Stimulated activated CD4-positive, alpha-beta T cell treated with anti-CD3 and anti-CD28 coated beads, TNF-alpha, amount 100 ng/mL, for 48 hours (primary cell): ENCODE data around the gene UTS2R.

Experiments
- DNase-seq, 3 donors: peaks; one replicate each; pipeline ENCODE4 v3.0.0-alpha.2; 2020; ENCODE audit warnings: low read depth in 3 of 3

UTS2R gene

GRCh38 chr17:82389379-82389778, 17.8 kb downstream of the UTS2R start:
- DNase-seq, result no peak

DNA sequence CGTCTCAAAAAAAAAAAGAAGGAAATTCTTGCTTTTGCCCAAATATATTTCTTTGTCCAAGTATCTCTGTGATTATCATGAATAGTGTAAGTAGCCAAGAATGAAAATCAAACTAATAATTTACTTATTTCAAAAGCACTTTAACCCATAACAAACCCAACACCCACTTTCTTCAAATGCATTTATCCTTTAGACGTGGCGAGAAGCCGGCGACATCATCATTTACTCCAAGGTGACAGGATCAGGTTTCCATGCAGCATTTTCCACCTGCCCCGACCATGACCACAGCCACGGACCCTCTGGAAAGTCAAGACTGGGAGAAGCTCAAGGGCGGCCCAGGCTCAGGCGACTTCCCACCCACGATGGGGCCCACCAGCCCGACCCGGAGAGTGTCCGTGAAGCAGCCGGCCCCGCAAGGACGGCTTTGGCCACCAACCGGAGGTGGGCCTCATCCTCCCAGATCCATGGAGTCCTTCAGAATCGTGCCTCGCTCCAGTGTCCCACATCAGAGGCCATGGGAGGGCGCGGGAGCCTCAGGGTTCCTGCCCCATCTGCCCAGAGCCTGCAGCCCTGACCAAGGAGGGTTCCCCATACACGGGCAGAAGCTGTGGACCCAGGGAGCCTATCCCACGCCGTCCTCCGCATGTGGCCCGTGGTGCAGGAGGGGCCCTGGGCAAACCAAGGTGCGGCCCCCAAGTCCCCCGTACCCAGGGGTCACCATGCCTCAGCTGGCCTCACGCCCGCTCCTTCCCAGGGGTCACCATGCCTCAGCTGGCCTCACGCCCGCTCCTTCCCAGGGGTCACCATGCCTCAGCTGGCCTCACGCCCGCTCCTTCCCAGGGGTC, 18.7 kb downstream of the UTS2R start:
- no peak for DNase-seq

- DNase-seq, result no peak
Observed at GRCh38 chr17:82390860-82391435, 19.4 kb downstream of the UTS2R start.

DNA sequence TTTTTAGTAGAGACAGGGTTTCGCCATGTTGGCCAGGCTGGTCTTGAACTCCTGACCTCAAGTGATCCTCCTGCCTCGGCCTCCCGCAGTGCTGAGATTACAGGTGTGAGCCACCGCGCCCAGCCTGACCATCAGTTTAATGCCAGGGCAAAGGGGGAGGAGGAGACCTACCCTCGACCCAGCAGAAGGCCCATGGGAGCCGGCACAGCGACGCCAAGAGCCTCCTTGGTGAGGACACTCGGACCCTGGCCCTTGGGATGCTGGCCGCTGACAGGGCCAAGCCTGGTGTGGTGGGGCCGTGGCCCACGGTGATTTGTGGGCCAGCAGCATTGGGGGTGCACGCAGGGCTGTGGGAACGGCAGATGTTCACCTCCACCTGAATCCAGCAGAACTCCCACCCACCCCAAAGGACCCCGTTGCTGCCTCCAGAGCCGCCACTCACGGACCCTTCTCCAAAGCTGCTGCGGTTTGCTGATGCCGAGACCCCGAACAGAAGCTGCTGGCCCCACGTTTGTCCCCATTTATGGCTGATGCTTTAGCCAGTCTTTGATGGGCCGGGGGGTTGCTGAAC, 20.0 kb downstream of the UTS2R start:
- DNase-seq, result no peak

DNA sequence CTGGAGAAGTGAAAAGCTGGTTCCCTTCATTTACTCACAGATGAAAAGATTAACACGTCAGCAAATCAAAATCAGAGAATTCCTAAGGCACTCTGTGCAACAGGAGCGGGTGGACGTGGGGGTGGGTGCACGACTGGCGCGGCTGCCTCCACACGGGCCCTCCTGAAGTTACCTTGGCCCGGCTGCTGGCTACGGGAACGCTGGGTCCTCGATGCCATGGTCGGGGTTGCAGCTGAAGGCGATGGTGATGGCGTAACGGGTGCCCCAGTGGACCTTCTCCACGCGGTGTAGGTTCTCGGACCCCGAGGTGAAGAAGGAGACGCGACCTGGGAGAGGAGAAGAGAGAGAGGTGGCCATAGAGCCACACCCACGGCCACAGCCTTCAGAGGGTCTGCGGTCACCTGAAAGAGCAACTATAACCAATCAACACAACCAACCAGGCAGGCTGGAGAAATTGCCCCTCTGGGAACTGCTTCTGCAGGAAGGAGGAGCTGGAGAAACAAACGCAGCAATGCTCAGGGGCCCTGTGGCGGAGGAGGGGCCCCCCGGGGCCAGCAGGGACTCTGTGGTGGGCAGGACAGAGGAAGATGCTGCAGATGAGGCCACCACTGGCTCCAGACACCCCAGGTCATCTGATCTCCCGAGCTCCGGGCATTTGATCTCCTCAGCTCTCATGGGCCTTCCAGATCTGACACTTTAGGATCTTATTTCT, 20.8 kb downstream of the UTS2R start:
- DNase-seq, result no peak

GRCh38 chr17:82392941-82393340, 21.4 kb downstream of the UTS2R start:
- DNase-seq, result no peak

DNA sequence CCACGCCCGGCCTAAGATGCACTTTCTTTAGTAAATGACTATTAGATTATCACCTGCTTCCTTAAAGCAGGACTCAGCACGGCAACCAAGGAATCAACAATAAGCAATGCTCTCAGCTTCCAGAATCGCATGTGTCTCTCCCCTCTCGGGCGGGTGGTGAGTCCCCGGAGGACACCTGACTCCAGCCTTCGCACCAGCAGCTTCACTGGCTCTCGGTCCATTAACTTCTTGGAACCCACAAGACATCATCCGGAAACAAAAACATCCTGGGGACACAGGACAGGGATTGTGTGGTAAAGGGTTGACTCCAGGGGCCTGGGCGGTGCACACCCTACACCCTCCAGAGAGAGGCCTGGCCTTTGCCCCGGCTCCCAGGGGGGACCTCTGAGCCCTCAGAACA, 22.7 kb downstream of the UTS2R start:
- DNase-seq, result no peak

DNA sequence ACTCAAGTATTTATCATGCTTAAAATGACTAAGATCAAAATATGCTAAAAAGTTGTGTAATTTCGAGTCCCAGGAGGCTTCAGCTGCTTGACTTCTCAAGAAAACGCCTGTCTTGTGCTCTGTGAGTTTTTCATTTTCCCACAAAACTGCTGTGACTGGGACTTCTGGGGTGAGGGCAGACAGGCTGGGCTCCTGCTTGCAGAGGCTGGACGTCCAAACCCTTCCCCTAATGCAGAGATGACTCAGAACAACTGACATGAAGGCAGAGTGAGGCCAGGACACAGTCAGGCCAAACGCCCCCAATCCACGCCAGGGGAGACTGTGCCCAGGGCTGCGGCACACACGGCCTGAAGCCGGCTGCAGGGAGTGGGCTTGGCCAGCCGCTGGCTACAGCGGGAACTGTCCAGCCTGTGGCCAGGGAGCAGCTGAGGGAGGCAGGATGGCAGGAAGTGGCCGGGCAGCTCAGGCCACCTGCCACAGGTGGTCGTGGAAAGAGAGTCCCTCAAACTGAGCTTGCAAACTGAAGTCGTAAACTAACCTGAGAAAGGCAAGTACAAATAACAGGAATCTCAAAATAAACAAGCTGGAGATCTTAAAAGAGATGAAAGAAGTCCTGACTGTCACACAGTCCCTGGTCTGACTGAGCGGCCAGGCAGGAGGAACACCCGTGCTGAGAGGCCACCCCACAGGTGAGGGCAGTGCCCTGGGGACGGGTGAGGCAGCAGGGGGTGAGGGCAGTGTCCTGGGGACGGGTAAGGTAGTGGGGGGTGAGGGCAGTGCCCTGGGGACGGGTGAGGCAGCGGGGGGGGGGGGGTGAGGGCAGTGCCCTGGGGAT, 25.3 kb downstream of the UTS2R start:
- no peak for DNase-seq

DNA sequence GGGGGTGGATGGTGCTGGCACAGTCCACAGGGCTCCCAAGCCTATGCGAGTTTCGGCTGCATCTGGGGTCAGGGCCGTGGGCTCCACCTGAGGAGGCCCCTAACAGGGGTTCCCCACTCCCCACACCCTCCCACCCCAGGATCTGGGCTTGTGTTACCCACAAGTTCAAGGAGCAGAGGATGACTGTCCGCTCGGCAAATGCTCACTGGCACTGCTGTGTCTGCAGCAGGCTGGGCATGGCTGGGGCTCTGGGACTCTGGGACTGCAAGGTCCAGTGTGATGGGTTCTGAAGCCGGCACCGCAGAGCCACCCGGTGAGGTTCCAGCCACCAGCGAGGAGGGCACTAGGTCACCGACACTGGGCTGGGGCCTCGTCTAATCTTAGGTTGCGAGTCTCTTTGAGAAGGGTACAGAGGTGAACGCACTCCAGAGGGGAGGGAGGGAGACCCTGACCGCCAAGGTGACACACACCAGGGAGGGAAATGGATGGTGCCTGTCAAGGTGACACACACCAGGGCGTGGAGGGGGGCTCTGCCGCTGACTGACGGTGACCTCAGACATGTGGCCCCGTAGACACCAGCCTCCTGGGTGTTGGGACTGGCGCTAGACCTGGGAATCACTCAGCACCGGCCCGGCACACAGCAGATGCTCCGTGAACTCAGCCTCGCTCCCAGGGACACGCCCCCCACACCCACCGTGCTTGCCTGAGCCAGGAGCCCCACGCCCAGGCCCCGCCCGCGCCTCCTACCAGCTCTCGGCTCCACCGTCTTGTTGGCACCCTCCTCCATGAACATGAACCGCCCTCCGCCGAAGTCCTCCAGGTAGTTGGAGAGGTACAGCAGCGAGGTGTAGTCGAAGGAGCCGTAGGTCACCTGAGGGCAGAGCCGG, 26.1 kb downstream of the UTS2R start:
- no peak for DNase-seq

DNA sequence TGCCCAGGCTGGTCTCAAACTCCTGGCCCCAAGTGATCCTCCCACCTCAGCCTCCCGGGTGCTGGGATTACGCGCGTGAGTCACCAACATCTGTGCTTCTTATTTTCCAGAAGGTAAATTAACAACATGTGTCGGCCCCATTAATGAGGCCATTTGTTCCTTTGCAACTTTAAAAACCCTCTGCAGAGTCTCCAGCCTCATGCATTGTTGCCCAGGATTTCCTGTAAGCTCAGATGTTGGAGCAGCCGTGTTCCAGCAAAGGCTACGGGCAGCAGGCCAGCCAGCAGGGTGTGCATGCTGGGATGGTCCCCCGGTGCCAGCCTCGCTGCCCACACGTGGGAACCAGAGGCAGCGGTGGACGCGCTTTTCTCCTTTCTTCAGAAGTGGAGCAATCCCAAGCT, 27.5 kb downstream of the UTS2R start:
- DNase-seq, result no peak

GRCh38 chr17:82399601-82400101, 28.1 kb downstream of the UTS2R start:
- no peak for DNase-seq

DNA sequence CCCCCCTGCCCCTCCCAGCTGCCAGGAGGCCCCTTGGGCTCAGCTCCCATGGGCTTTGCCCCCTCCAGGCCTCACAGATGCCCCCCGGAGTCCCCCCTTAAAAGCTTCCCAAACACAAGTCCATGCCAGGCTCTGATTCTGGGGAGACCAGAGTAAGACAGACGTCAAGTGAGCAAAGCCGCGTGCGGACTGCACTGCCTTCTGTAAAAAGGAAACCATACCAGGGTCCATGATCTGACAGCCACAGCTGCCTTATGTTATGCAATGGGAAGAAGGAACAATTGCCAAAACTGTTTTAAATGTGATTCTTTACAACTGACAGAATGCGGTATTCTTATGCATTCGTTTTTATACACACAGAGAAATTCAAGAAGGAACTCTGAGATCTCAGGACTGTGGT, 28.6 kb downstream of the UTS2R start:
- no peak for DNase-seq

GRCh38 chr17:82400830-82401229, 29.3 kb downstream of the UTS2R start:
- peak; percentile 15 to 32 (median 29) for DNase-seq

- DNase-seq, result no peak
Observed at GRCh38 chr17:82402865-82403264, 31.3 kb downstream of the UTS2R start.

DNA sequence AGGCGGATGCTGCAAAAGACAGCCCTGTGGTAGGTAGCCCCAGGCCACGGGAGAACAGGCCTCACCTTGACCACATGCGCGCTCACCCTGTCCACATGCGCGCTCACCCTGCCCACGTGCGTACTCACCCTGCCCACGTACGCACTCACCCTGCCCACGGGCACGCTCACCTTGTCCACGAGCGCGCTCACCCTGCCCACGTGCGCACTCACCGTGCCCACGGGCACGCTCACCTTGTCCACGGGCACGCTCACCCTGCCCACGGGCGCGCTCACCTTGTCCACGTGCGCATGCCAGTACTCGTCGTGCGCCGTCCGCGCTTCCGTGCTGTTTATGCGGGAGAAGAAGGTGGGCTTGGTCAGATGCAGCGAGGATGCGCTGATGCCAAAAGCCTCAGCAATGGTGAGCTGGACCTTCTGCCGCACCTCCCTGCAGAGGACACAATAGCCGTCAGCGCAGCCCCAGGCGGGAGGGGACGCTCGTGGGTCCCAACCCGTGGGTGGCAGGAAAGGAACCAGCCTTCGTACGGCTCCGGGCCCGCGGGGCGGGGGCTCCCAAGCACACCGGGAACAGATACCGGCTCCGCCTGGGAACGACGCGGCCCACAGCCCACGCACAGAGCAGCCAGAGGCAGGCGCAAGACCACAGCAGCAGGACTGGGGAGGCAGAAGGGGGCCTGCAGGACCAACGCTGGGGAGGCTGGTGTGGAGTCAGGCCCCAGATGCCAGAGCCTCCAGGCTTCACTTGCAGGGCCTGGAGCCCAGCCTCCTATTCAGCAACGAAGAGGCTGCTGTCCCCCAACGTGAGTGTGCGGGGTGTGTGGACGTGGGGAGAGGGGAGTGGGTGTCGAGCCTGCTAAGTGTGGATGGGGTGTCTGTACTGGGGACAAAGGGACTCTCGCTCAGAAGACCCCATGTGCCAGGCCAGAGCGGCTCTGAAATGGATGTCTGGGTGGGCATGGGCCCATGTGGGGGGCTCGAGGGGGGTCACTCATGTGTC, 32.4 kb downstream of the UTS2R start:
- no peak for DNase-seq

- DNase-seq, result no peak
Observed at GRCh38 chr17:82405051-82405450, 33.5 kb downstream of the UTS2R start.

DNA sequence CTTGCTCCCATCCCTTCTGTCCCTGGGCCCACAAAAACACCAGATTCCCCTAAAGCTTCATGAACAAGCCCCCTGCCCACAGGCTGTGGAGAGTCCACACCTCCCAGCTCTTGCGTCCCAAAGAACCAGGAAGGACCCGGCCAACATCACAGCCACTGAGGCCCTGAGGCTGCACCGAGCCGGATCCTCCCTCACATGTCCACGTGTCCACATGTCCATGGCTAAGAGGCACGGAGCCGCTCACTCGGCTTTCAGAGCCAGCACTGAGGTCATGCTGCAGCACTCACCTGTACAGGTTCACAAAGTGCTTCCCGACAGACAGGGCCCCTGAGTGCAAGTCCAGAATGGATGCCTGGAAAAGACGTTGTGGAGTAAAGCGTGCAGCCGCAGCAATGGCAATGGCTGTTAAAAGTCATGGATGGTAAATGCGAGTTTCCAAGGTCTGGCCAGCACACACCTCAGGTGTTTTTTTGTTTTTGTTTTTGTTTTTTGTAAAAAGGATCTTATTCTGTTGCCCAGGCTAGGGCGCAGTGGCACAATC, 34.6 kb downstream of the UTS2R start:
- DNase-seq, result no peak

- no peak for DNase-seq
Observed at GRCh38 chr17:82407255-82407654, 35.7 kb downstream of the UTS2R start.
